Neural cell (in vitro differentiated cells): ENCODE measurements around the gene GALNT14. TPM values are rescaled to one million over a fixed set of nuclear protein-coding genes. Genes with fewer than 3 reads are reported as not detected.

Source experiments
- H2AFZ ChIP-seq: fragments of 200-600, 300-800 bp; sonication (generic), shearing (Covaris generic); 2 replicates; pipeline ENCODE4 v1.6.0; 2014; ENCODE audit warnings: low read depth, mild to moderate bottlenecking, antibody characterized with exemption, low read length, moderate library complexity
- H3F3A ChIP-seq: fragments of 200-600 bp; shearing (Covaris generic); 2 replicates; pipeline ENCODE4 v1.6.1; 2016; ENCODE audit warnings: mild to moderate bottlenecking, moderate library complexity, mixed read lengths, antibody characterized with exemption, low read length; ENCODE audit not compliant: insufficient read depth, poor library complexity, severe bottlenecking
- H3K27ac ChIP-seq: fragments of 200-600, 300-800 bp; sonication (generic), shearing (Covaris generic); 2 replicates; pipeline ENCODE4 v1.5.1; 2014; ENCODE audit warnings: mild to moderate bottlenecking, low read length, moderate library complexity
- H3K27me3 ChIP-seq: fragments of 300-800, 200-600 bp; sonication (generic), shearing (Covaris generic); 2 replicates; pipeline ENCODE4 v1.6.0; 2014; ENCODE audit warnings: mild to moderate bottlenecking, low read depth, low read length, moderate library complexity; ENCODE audit not compliant: insufficient read depth
- H3K36me3 ChIP-seq: fragments of 300-800, 200-600 bp; sonication (generic), shearing (Covaris generic); 2 replicates; pipeline ENCODE4 v1.5.1; 2014; ENCODE audit warnings: mild to moderate bottlenecking, antibody characterized with exemption, low read length, moderate library complexity; ENCODE audit not compliant: insufficient read depth
- H3K4me2 ChIP-seq: fragments of 300-800, 200-600 bp; sonication (generic), shearing (Covaris generic); 2 replicates; pipeline ENCODE4 v1.6.0; 2014; ENCODE audit warnings: mild to moderate bottlenecking, low read length
- H3K4me3 ChIP-seq: fragments of 300-800, 200-600 bp; sonication (generic), shearing (Covaris generic); 2 replicates; pipeline ENCODE4 v1.5.1; 2014; ENCODE audit warnings: mild to moderate bottlenecking, low read length, moderate library complexity
- H3K79me2 ChIP-seq: fragments of 200-600 bp; shearing (Covaris generic); replicated peaks from 2 replicates; pipeline ENCODE4 v1.6.0; 2014; ENCODE audit warnings: mild to moderate bottlenecking, low read length, moderate library complexity; ENCODE audit not compliant: insufficient read depth
- H3K9ac ChIP-seq: fragments of 300-800, 200-600 bp; sonication (generic), shearing (Covaris generic); 2 replicates; pipeline ENCODE4 v1.6.1; 2016; ENCODE audit warnings: mild to moderate bottlenecking, low read length, mixed read lengths
- H3K9me2 ChIP-seq: fragments of 200-600 bp; shearing (Covaris generic); 2 replicates; pipeline ENCODE4 v1.6.1; 2016; ENCODE audit warnings: mild to moderate bottlenecking, low read length, mixed read lengths; ENCODE audit not compliant: insufficient read depth
- H3K9me3 ChIP-seq: fragments of 200-600, 300-800 bp; sonication (generic), shearing (Covaris generic); 2 replicates; pipeline ENCODE4 v1.6.1; 2016; ENCODE audit warnings: mild to moderate bottlenecking, mixed run types, low read length, moderate library complexity, mixed read lengths
- H4K20me1 ChIP-seq: fragments of 200-600 bp; shearing (Covaris generic); 2 replicates; pipeline ENCODE4 v1.6.1; 2016; ENCODE audit warnings: mild to moderate bottlenecking, mixed run types; ENCODE audit not compliant: insufficient read depth
- CTCF ChIP-seq: fragments of 450-650 bp; IDR thresholded peaks from 2 replicates; pipeline ENCODE4 v1.5.1; 2014; ENCODE audit warnings: antibody characterized with exemption, mild to moderate bottlenecking, moderate library complexity; ENCODE audit not compliant: poor library complexity, severe bottlenecking
- EP300 ChIP-seq: fragments of 450-650 bp; conservative IDR thresholded peaks from 2 replicates; pipeline ENCODE4 v1.6.1; 2014; ENCODE audit warnings: antibody characterized with exemption, mild to moderate bottlenecking, moderate library complexity; ENCODE audit not compliant: poor library complexity, severe bottlenecking
- EZH2 ChIP-seq: fragments of 200-600, 300-800 bp; shearing (Covaris generic), sonication (generic); IDR thresholded peaks from 2 replicates; pipeline ENCODE4 v1.6.1; 2014; ENCODE audit warnings: antibody characterized with exemption, low read length, borderline replicate concordance, mild to moderate bottlenecking; ENCODE audit not compliant: insufficient read depth, poor library complexity, severe bottlenecking
- MXI1 ChIP-seq: fragments of 450-650 bp; conservative IDR thresholded peaks from 2 replicates; pipeline ENCODE4 v1.6.1; 2014; ENCODE audit warnings: antibody characterized with exemption, mild to moderate bottlenecking; ENCODE audit not compliant: poor library complexity, severe bottlenecking
- POLR2AphosphoS5 ChIP-seq: IDR thresholded peaks from 2 replicates; pipeline ENCODE4 v1.6.1; 2012
- RAD21 ChIP-seq: fragments of 450-650 bp; conservative IDR thresholded peaks from 2 replicates; pipeline ENCODE4 v1.6.1; 2014; ENCODE audit warnings: antibody characterized with exemption, mild to moderate bottlenecking, moderate library complexity
- REST ChIP-seq: IDR thresholded peaks from 2 replicates; pipeline ENCODE4 v1.6.1; 2012; ENCODE audit warnings: borderline replicate concordance
- SMC3 ChIP-seq: fragments of 450-650 bp; conservative IDR thresholded peaks from 2 replicates; pipeline ENCODE4 v1.6.1; 2014; ENCODE audit warnings: antibody characterized with exemption, mild to moderate bottlenecking, moderate library complexity; ENCODE audit not compliant: poor library complexity
- TAF1 ChIP-seq: IDR thresholded peaks from 2 replicates; pipeline ENCODE4 v1.6.1; 2012; ENCODE audit warnings: low read depth
- polyA plus RNA-seq: library from polyadenylated mRNA; depleted of rRNA; stranded (reverse); fragments of >200 nt; gene quantifications from 2 replicates; pipeline ENCODE4 v1.2.3, GENCODE V29; 2014

GALNT14 gene
- polyA plus RNA-seq, 1 donor from 2014 or later, result 15.9 TPM

- peaks cover 3% of the 10 kb centered on the region for H3K27me3 ChIP-seq
- TF ChIP-seq SMC3 (no peak), TAF1 (no peak), MXI1 (no peak), REST (no peak), EZH2 (no peak), RAD21 (no peak), EP300 (no peak), CTCF (no peak), POLR2AphosphoS5 (no peak)
- H3K9me2 ChIP-seq, result no peaks in the 10 kb centered on the region
- H4K20me1 ChIP-seq, result no peaks in the 10 kb centered on the region
- H3K79me2 ChIP-seq, result no peaks in the 10 kb centered on the region
- no peak overlapping the region for H2AFZ ChIP-seq
- no peaks in the 10 kb centered on the region for H3K9me3 ChIP-seq
- no peaks in the 10 kb centered on the region for H3K36me3 ChIP-seq
- H3F3A ChIP-seq, result no peaks in the 10 kb centered on the region
- no peak overlapping the region for H3K27ac ChIP-seq
- no peak overlapping the region for H3K9ac ChIP-seq
- no peak overlapping the region for H3K4me2 ChIP-seq
- H3K4me3 ChIP-seq, result no peak overlapping the region
Measured at GRCh38 chr2:30990176-30990575, 148.1 kb downstream of the GALNT14 start.

GRCh38 chr2:30989746-30990145, 148.5 kb downstream of the GALNT14 start:
- no peaks in the 10 kb centered on the region for H3K79me2 ChIP-seq
- no peak overlapping the region for H3K27ac ChIP-seq
- no peaks in the 10 kb centered on the region for H3K9me2 ChIP-seq
- no peak overlapping the region for H2AFZ ChIP-seq
- H3K36me3 ChIP-seq, result no peaks in the 10 kb centered on the region
- H3F3A ChIP-seq, result no peaks in the 10 kb centered on the region
- no peak overlapping the region for H3K4me3 ChIP-seq
- TF ChIP-seq SMC3, result no peak
- H4K20me1 ChIP-seq, result no peaks in the 10 kb centered on the region
- H3K27me3 ChIP-seq, result peaks cover 3% of the 10 kb centered on the region
- no peak overlapping the region for H3K4me2 ChIP-seq
- no peaks in the 10 kb centered on the region for H3K9me3 ChIP-seq
- H3K9ac ChIP-seq, result no peak overlapping the region

- Histone ChIP-seq H3K4me2 (no peak overlapping the region), H2AFZ (no peak overlapping the region), H3K4me3 (no peak overlapping the region), H4K20me1 (no peaks in the 10 kb centered on the region), H3F3A (no peaks in the 10 kb centered on the region), H3K9me2 (no peaks in the 10 kb centered on the region), H3K27me3 (peaks cover 3% of the 10 kb centered on the region), H3K9me3 (no peaks in the 10 kb centered on the region), H3K79me2 (no peaks in the 10 kb centered on the region), H3K9ac (no peak overlapping the region), H3K36me3 (no peaks in the 10 kb centered on the region), H3K27ac (no peak overlapping the region)
- TF ChIP-seq TAF1, result no peak
- no peak for TF ChIP-seq EP300
- no peak for TF ChIP-seq SMC3
- TF ChIP-seq CTCF, result no peak
- no peak for TF ChIP-seq MXI1
- no peak for TF ChIP-seq EZH2
- TF ChIP-seq RAD21, result no peak
- no peak for TF ChIP-seq REST
Measured at GRCh38 chr2:30987566-30987965, 150.7 kb downstream of the GALNT14 start.
